A673 (cell line): Measurements from ENCODE around the gene CLDN8. TPM values are rescaled to one million over a fixed set of nuclear protein-coding genes. Genes with fewer than 3 reads are reported as not detected.

Source experiments
- BruUV-seq: library from RNA; stranded (reverse); fragments of 400-500 nt; replicated peaks from 2 replicates; lab custom pipeline; 2021; lab: Mats Ljungman, UMichigan
- CTCF ChIA-PET: fragments of 300-600 bp; sonication (Branson Sonifier 250); formaldehyde crosslinking; loops from one replicate; lab custom pipeline; 2022; ENCODE audit warnings: antibody characterized with exemption; lab: Charles Lee
- POLR2A ChIA-PET: fragments of 300-600 bp; sonication (Branson Sonifier 250); formaldehyde crosslinking; loops from one replicate; lab custom pipeline; 2022; ENCODE audit warnings: antibody characterized with exemption; ENCODE audit not compliant: low non-redundant PET; lab: Charles Lee
- DNase-seq: peaks from one replicate; pipeline ENCODE4 v3.0.0-alpha.2; 2015; ENCODE audit warnings: low spot score
- H3K27ac ChIP-seq: fragments of 200-600 bp; sonication (generic); 2 replicates; pipeline ENCODE4 v1.5.1; 2016; ENCODE audit warnings: mixed run types, low read depth, mild to moderate bottlenecking, mixed read lengths, antibody characterized with exemption, low read length; ENCODE audit not compliant: poor library complexity, severe bottlenecking
- H3K27me3 ChIP-seq: fragments of 200-600 bp; sonication (generic); replicated peaks from 2 replicates; pipeline ENCODE4 v1.6.1; 2017; ENCODE audit warnings: mixed run types, low read depth, mild to moderate bottlenecking, mixed read lengths, antibody characterized with exemption, low read length; ENCODE audit not compliant: insufficient read depth, poor library complexity
- H3K36me3 ChIP-seq: fragments of 200-600 bp; sonication (generic); 2 replicates; pipeline ENCODE4 v1.6.1; 2016; ENCODE audit warnings: mixed run types, mild to moderate bottlenecking, mixed read lengths, antibody characterized with exemption, low read length; ENCODE audit not compliant: insufficient read depth, poor library complexity, severe bottlenecking
- H3K4me1 ChIP-seq: fragments of 200-600 bp; sonication (generic); 2 replicates; pipeline ENCODE4 v1.6.1; 2017; ENCODE audit warnings: mixed run types, mild to moderate bottlenecking, mixed read lengths, antibody characterized with exemption, low read length; ENCODE audit not compliant: insufficient read depth, poor library complexity, severe bottlenecking
- H3K4me3 ChIP-seq: fragments of 200-600 bp; sonication (generic); 2 replicates; pipeline ENCODE4 v1.5.1; 2016; ENCODE audit warnings: low read depth, mixed run types, mild to moderate bottlenecking, mixed read lengths, low read length; ENCODE audit not compliant: poor library complexity, severe bottlenecking
- H3K9me3 ChIP-seq: fragments of 200-600 bp; sonication (generic); 2 replicates; pipeline ENCODE4 v1.6.1; 2016; ENCODE audit warnings: mixed run types, low read depth, mild to moderate bottlenecking, mixed read lengths, antibody characterized with exemption, low read length; ENCODE audit not compliant: poor library complexity, severe bottlenecking
- CTCF ChIP-seq: fragments of 300-800, 200-600 bp; sonication (generic); conservative IDR thresholded peaks from 2 replicates; pipeline ENCODE4 v1.5.1; 2017; ENCODE audit warnings: low read depth, mild to moderate bottlenecking, antibody characterized with exemption, low read length, moderate library complexity, mixed read lengths
- EZH2 ChIP-seq: fragments of 200-600 bp; sonication (generic); IDR thresholded peaks from 2 replicates; pipeline ENCODE4 v1.6.1; 2017; ENCODE audit warnings: borderline replicate concordance, low read depth, mild to moderate bottlenecking, mixed read lengths, antibody characterized with exemption, low read length; ENCODE audit not compliant: poor library complexity, severe bottlenecking
- intact Hi-C: fragments of 100-400 bp; cut with micrococcal nuclease; formaldehyde crosslinking; loops from one replicate; pipeline ENCODE4 v1.10.0; 2022; ENCODE audit not compliant: unreplicated experiment
- total RNA-seq: library from RNA; stranded (reverse); gene quantifications from 2 replicates; pipeline ENCODE4 v1.2.3, GENCODE V29; 2021

The CLDN8 gene
- total RNA-seq, 1 experiment from 2014 or later, result not detected

- H3K9me3 ChIP-seq, result no peaks in the 10 kb centered on the region
- CTCF ChIA-PET, result no interaction called here
- BruUV-seq, result no TSS peak
- DNase-seq, result no peak
- intact Hi-C loops, result no loop called here
- peaks cover 4% of the 10 kb centered on the region for H3K27me3 ChIP-seq
- POLR2A ChIA-PET, result no interaction called here
- no peaks in the 10 kb centered on the region for H3K36me3 ChIP-seq
- H3K27ac ChIP-seq, result no peak overlapping the region
- H3K4me3 ChIP-seq, result no peak overlapping the region
- TF ChIP-seq CTCF, result no peak
- TF ChIP-seq EZH2, result no peak
- no peaks in the 10 kb centered on the region for H3K4me1 ChIP-seq
These were observed 32.9 kb upstream of the CLDN8 start for GRCh38 chr21:30248844-30249243.

- H3K36me3 ChIP-seq, result no peaks in the 10 kb centered on the region
- POLR2A ChIA-PET, result no interaction called here
- TF ChIP-seq EZH2 (no peak), CTCF (no peak)
- no peak for DNase-seq
- no peak overlapping the region for H3K27ac ChIP-seq
- no peaks in the 10 kb centered on the region for H3K4me1 ChIP-seq
- CTCF ChIA-PET, result no interaction called here
- intact Hi-C loops, result no loop called here
- no TSS peak for BruUV-seq
- peaks cover 2% of the 10 kb centered on the region for H3K27me3 ChIP-seq
- no peaks in the 10 kb centered on the region for H3K9me3 ChIP-seq
- H3K4me3 ChIP-seq, result no peak overlapping the region
These were observed 29.2 kb upstream of the CLDN8 start for GRCh38 chr21:30245061-30245460.

- BruUV-seq, result no TSS peak
- H3K9me3 ChIP-seq, result no peaks in the 10 kb centered on the region
- ChIA-PET POLR2A (no interaction called here), CTCF (no interaction called here)
- H3K4me3 ChIP-seq, result no peak overlapping the region
- H3K4me1 ChIP-seq, result no peaks in the 10 kb centered on the region
- H3K27ac ChIP-seq, result no peak overlapping the region
- no peaks in the 10 kb centered on the region for H3K27me3 ChIP-seq
- TF ChIP-seq EZH2, result no peak
- no peak for TF ChIP-seq CTCF
- intact Hi-C loops, result no loop called here
- H3K36me3 ChIP-seq, result no peaks in the 10 kb centered on the region
- DNase-seq, result no peak
These were observed 27.8 kb upstream of the CLDN8 start for GRCh38 chr21:30243691-30244090.
